ENCODE measurements around the gene ALPG. TPM values are rescaled to one million over a fixed set of nuclear protein-coding genes. Genes with fewer than 3 reads are reported as not detected.

Gene ALPG
- total and polyA plus RNA-seq, 2 of the 4 experiments (the other 2 are of a cell fraction): not detected

DNA sequence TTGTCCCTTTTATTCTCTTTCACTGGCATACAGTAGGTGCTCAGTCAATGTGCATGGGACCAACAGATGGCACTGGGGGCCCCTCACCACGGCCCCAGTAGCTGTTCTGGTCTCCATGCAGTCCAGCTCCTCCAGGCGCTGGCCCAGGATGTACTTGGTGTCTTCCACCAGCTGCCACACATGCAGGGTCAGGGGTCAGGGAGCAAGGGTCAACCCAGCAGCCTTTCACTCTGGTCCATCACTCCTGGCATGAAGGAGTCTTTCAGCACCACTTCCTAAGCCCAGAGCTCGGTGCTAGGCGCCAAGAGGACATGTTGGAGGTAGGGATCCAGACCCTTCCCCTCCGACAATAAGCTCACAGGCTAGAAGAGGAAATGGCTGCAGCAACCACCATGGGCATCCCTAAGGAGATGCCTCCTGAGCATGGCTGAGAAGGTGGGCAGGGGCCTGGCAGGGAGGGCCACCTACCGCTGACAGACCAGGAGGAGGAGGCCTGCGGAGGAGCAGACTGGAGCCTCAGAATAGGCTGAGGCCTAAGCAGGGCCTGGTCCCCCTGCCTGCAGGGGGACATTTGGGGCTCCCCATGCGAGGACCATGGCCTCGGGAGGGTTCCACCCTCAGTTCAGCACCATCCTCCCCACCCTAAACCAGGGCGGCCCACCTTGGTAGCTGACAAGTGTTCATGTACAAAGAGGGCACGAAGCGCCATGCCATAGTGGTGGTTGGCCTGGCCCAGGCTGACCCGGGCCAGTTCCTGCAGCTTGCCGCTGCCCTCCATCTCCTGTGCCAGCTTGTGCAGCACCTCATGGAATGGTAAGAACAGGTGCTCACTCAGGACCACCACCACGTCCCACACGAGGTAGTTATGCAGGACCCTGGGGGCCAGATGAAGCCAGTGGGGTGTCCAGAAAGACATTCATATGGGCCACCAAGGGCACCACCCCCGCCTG lies 10.2 kb downstream of the ALPG start:
- Histone ChIP-seq H4K8ac (ENCODE audit: low read depth in 2 of 2, low read length in 2 of 2) (no peak overlapping the region), H3K9me1 (ENCODE audit: insufficient read depth, low read length) (no peaks in the 10 kb centered on the region), H3K14ac (replicated peaks; ENCODE audit: low read depth, low read length) (no peak overlapping the region), H4K20me1 (ENCODE audit: insufficient read depth, low read length) (no peaks in the 10 kb centered on the region; the same call in 1 of the 2 replicates), H4K5ac (ENCODE audit: low read depth, low read length) (no peak overlapping the region), H3K23ac (ENCODE audit: low read depth, low read length) (no peak overlapping the region), H3K9me3 (ENCODE audit: control insufficient read depth, insufficient read depth, low read length) (no peaks in the 10 kb centered on the region; the same call in 1 of the 2 replicates), H2AK9ac (replicated peaks; ENCODE audit: low read depth, low read length, poor library complexity) (no peak overlapping the region), H3K18ac (ENCODE audit: low read depth, low read length) (no peak overlapping the region), H3K79me1 (ENCODE audit: low read depth in 1 of 2, low read length in 2 of 2) (no peaks in the 10 kb centered on the region), H2BK15ac (ENCODE audit: low read depth, low read length) (no peak overlapping the region), H3K56ac (ENCODE audit: extremely low read depth, insufficient read depth, low read length) (no peak overlapping the region), H3K4ac (ENCODE audit: low read depth, low read length) (no peak overlapping the region), H2AFZ (replicated peaks; ENCODE audit: low read length, poor library complexity) (peak overlapping the region; percentile 56), H3K27me3 (ENCODE audit: control insufficient read depth, insufficient read depth, low read length) (peaks cover 83% of the 10 kb centered on the region), H4K91ac (ENCODE audit: insufficient read depth, low read depth, low read length) (no peak overlapping the region), H3K4me3 (ENCODE audit: insufficient read depth, low read depth, low read length) (no peak overlapping the region), H3K4me1 (ENCODE audit: control insufficient read depth, insufficient read depth, low read length) (no peaks in the 10 kb centered on the region), H2BK20ac (ENCODE audit: low read depth, low read length) (no peak overlapping the region), H3K9ac (ENCODE audit: low read depth, low read length) (no peak overlapping the region), H2BK120ac (ENCODE audit: low read depth, low read length) (no peak overlapping the region), H3K36me3 (ENCODE audit: control insufficient read depth, insufficient read depth, low read length) (no peaks in the 10 kb centered on the region), H2AK5ac (ENCODE audit: low read depth, low read length) (no peak overlapping the region), H2BK5ac (ENCODE audit: low read depth, low read length, poor library complexity, severe bottlenecking) (no peak overlapping the region), H3K27ac (ENCODE audit: insufficient read depth, low read length) (no peak overlapping the region), H3K4me2 (ENCODE audit: low read depth, low read length) (no peak overlapping the region)
- dilution Hi-C loops (cut with HindIII; ENCODE audit: low sequenced_read_pairs, unreplicated experiment) (no loop called here), in situ Hi-C loops (cut with MboI; ENCODE audit: low sequenced_read_pairs) (no loop called here), intact Hi-C loops (cut with micrococcal nuclease) (no loop called here)
- no TSS peak for BruUV-seq (replicated peaks)
- TF ChIP-seq RCOR1 (IDR thresholded peaks at IDR 0.05; ENCODE audit: insufficient replicate concordance, low read length): no peak
- no peak for TF ChIP-seq ELK1 (IDR thresholded peaks at IDR 0.05; ENCODE audit: borderline replicate concordance, low read depth, low read length)
- no peak for TF ChIP-seq RAD21 (IDR thresholded peaks at IDR 0.05; ENCODE audit: low read length)
- TF ChIP-seq USF2 (IDR thresholded peaks at IDR 0.05; ENCODE audit: low read depth, low read length): no peak
- no peak for TF ChIP-seq RFX5 (IDR thresholded peaks at IDR 0.05; ENCODE audit: low read depth, low read length)
- no peak for TF ChIP-seq MAFK (IDR thresholded peaks at IDR 0.05; ENCODE audit: low read depth, low read length)
- TF ChIP-seq CTCF (conservative IDR thresholded peaks at IDR 0.05; ENCODE audit: low read depth, low read length): no peak
- no peak for TF ChIP-seq MAZ (IDR thresholded peaks at IDR 0.05; ENCODE audit: borderline replicate concordance, low read depth, low read length)
- TF ChIP-seq MXI1 (IDR thresholded peaks at IDR 0.05; ENCODE audit: borderline replicate concordance, low read depth, low read length): no peak
- no peak for TF ChIP-seq SMC3 (IDR thresholded peaks at IDR 0.05; ENCODE audit: low read depth, low read length)
- TF ChIP-seq NFE2L2 (IDR thresholded peaks at IDR 0.05; ENCODE audit: low read depth, low read length): no peak
- no peak for TF ChIP-seq CEBPB (IDR thresholded peaks at IDR 0.05; ENCODE audit: low read depth, low read length)
- no peak for TF ChIP-seq CHD1 (IDR thresholded peaks at IDR 0.05; ENCODE audit: low read depth, low read length)
- TF ChIP-seq FOS (IDR thresholded peaks at IDR 0.05; ENCODE audit: low read depth, low read length): no peak
- DNase-seq (no peak), ATAC-seq (ENCODE audit: low read depth) (no peak)
- ChIA-PET POLR2A (ENCODE audit: unreplicated experiment) (interaction anchor here (0.6 kb wide), 1 partner anchor 10 kb away, joined by 3 read pairs; no protein-coding TSS in a partner anchor), CTCF (no interaction called here)
- 68% methylated on average over 4 of the region's 17 CpGs; no CpG with 5 or more reads in 1 of the 2 experiments for WGBS, 2 experiments (ENCODE audit: extremely low coverage in 2 of 2, insufficient read length in 1 of 2)
